HEK293 (cell line): ENCODE results near the gene DENND4B.

Experiments used
- IKZF3 ChIP-seq: fragments of 450-650 bp; IDR thresholded peaks from 2 replicates; pipeline ENCODE4 v1.5.0; 2018; ENCODE audit warnings: missing biosample characterization, mild to moderate bottlenecking, missing genetic modification characterization, moderate library complexity
- KLF1 ChIP-seq: fragments of 450-650 bp; formaldehyde crosslinking; IDR thresholded peaks from 2 replicates; pipeline ENCODE4 v1.5.1; 2016; ENCODE audit warnings: missing biosample characterization, missing genetic modification characterization
- KLF16 ChIP-seq: fragments of 450-650 bp; formaldehyde crosslinking; IDR thresholded peaks from 2 replicates; pipeline ENCODE4 v1.5.1; 2017; ENCODE audit warnings: missing biosample characterization, missing genetic modification characterization
- KLF7 ChIP-seq: fragments of 450-650 bp; formaldehyde crosslinking; IDR thresholded peaks from 2 replicates; pipeline ENCODE4 v1.5.1; 2016; ENCODE audit warnings: missing biosample characterization, missing genetic modification characterization, borderline replicate concordance
- KLF9 ChIP-seq: fragments of 450-650 bp; formaldehyde crosslinking; IDR thresholded peaks from 2 replicates; pipeline ENCODE4 v1.5.1; 2016; ENCODE audit warnings: missing biosample characterization, missing genetic modification characterization, low read depth
- PRDM1 ChIP-seq: fragments of 450-650 bp; formaldehyde crosslinking; IDR thresholded peaks from 2 replicates; pipeline ENCODE4; 2016; ENCODE audit warnings: missing biosample characterization, missing genetic modification characterization
- YY2 ChIP-seq: fragments of 450-650 bp; formaldehyde crosslinking; IDR thresholded peaks from 2 replicates; pipeline ENCODE4 v1.5.1; 2016; ENCODE audit warnings: missing biosample characterization, missing genetic modification characterization
- ZBTB11 ChIP-seq: fragments of 450-650 bp; formaldehyde crosslinking; conservative IDR thresholded peaks from 2 replicates; pipeline ENCODE4 v1.5.1; 2016; ENCODE audit warnings: low read depth, missing biosample characterization, missing genetic modification characterization
- ZFHX2 ChIP-seq: fragments of 450-650 bp; formaldehyde crosslinking; conservative IDR thresholded peaks from 2 replicates; pipeline ENCODE4 v1.5.1; 2016; ENCODE audit warnings: missing biosample characterization, missing genetic modification characterization
- ZNF10 ChIP-seq: fragments of 450-650 bp; formaldehyde crosslinking; IDR thresholded peaks from 2 replicates; pipeline ENCODE4 v1.5.1; 2017; ENCODE audit warnings: missing biosample characterization, missing genetic modification characterization
- ZNF157 ChIP-seq: fragments of 450-650 bp; formaldehyde crosslinking; IDR thresholded peaks from 2 replicates; pipeline ENCODE4 v1.5.1; 2016; ENCODE audit warnings: missing biosample characterization, missing genetic modification characterization
- ZNF341 ChIP-seq: fragments of 450-650 bp; formaldehyde crosslinking; IDR thresholded peaks from 2 replicates; pipeline ENCODE4; 2016; ENCODE audit warnings: low read depth, missing biosample characterization, missing genetic modification characterization
- ZNF366 ChIP-seq: fragments of 450-650 bp; formaldehyde crosslinking; conservative IDR thresholded peaks from 2 replicates; pipeline ENCODE4 v1.5.1; 2016; ENCODE audit warnings: missing biosample characterization, missing genetic modification characterization
- ZNF398 ChIP-seq: fragments of 450-650 bp; formaldehyde crosslinking; IDR thresholded peaks from 2 replicates; pipeline ENCODE4 v1.5.1; 2017; ENCODE audit warnings: missing biosample characterization, missing genetic modification characterization
- ZNF621 ChIP-seq: fragments of 450-650 bp; formaldehyde crosslinking; IDR thresholded peaks from 2 replicates; pipeline ENCODE4 v1.5.1; 2017; ENCODE audit warnings: missing biosample characterization, missing genetic modification characterization
- ZNF692 ChIP-seq: fragments of 450-650 bp; formaldehyde crosslinking; IDR thresholded peaks from 2 replicates; pipeline ENCODE4 v1.5.1; 2016; ENCODE audit warnings: missing biosample characterization, missing genetic modification characterization
- ZNF76 ChIP-seq: fragments of 450-650 bp; formaldehyde crosslinking; IDR thresholded peaks from 2 replicates; pipeline ENCODE4; 2016; ENCODE audit warnings: low read depth, missing biosample characterization, missing genetic modification characterization, borderline replicate concordance
- ZSCAN30 ChIP-seq: fragments of 450-650 bp; IDR thresholded peaks from 2 replicates; pipeline ENCODE4 v1.5.1; 2018; ENCODE audit warnings: missing biosample characterization, mild to moderate bottlenecking, missing genetic modification characterization, moderate library complexity
- TF ChIP-seq, protein P1 (sequence below): fragments of 450-650 bp; formaldehyde crosslinking; optimal IDR thresholded peaks from 2 replicates; pipeline ENCODE3; 2016; ENCODE audit warnings: missing biosample characterization, mild to moderate bottlenecking, missing genetic modification characterization
- TF ChIP-seq, protein P2 (sequence below): fragments of 450-650 bp; formaldehyde crosslinking; IDR thresholded peaks from 2 replicates; pipeline ENCODE4 v1.5.1; 2016; ENCODE audit warnings: missing biosample characterization, missing genetic modification characterization
- TF ChIP-seq, protein P3 (sequence below): fragments of 450-650 bp; formaldehyde crosslinking; IDR thresholded peaks from 2 replicates; pipeline ENCODE4 v1.5.1; 2016; ENCODE audit warnings: missing biosample characterization, missing genetic modification characterization

The DENND4B gene

GRCh38 chr1:153922076-153922971, 24.2 kb downstream of the DENND4B start (continued):
- 0 out of 2 replicates have a peak, but pooled peaks have one; percentile 23 for TF ChIP-seq ZNF692 (tag by site-specific recombination)
- no peak for TF ChIP-seq ZSCAN30 (tag by site-specific recombination)
- TF ChIP-seq ZNF10 (tag by site-specific recombination) = peak; percentile 69; the same call in 1 of the 2 replicates
- TF ChIP-seq KLF1 (tag by site-specific recombination) = peak; percentile 8; the same call in 1 of the 2 replicates
- 0 out of 2 replicates have a peak, but pooled peaks have one; percentile 51 for TF ChIP-seq IKZF3 (tag by site-specific recombination)
- TF ChIP-seq ZNF157 (tag by site-specific recombination) = no peak
- peak; percentile 94 for TF ChIP-seq ZNF398 (tag by site-specific recombination)
- TF ChIP-seq ZNF341 (tag by site-specific recombination) = peak; percentile 49
- TF ChIP-seq KLF16 (tag by site-specific recombination) = peak; percentile 63
- 0 out of 2 replicates have a peak, but pooled peaks have one; percentile 10 for TF ChIP-seq ZNF366 (tag by site-specific recombination)
- TF ChIP-seq KLF9 (tag by site-specific recombination) = peak; percentile 57; the same call in 1 of the 2 replicates
- TF ChIP-seq ZNF621 (tag by site-specific recombination) = no peak
- TF ChIP-seq KLF7 (tag by site-specific recombination) = peak; percentile 19; the same call in 1 of the 2 replicates
- peak; percentile 27; the same call in 1 of the 2 replicates for TF ChIP-seq ZBTB11 (tag by site-specific recombination)
- TF ChIP-seq ZNF76 (tag by site-specific recombination) = peak; percentile 62; the same call in 1 of the 2 replicates
- peak; percentile 69 for TF ChIP-seq PRDM1
- TF ChIP-seq, protein P1, sequence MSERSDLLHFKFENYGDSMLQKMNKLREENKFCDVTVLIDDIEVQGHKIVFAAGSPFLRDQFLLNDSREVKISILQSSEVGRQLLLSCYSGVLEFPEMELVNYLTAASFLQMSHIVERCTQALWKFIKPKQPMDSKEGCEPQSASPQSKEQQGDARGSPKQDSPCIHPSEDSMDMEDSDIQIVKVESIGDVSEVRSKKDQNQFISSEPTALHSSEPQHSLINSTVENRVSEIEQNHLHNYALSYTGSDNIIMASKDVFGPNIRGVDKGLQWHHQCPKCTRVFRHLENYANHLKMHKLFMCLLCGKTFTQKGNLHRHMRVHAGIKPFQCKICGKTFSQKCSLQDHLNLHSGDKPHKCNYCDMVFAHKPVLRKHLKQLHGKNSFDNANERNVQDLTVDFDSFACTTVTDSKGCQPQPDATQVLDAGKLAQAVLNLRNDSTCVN (tag by site-specific recombination) = peak; percentile 75
- TF ChIP-seq, protein P2, sequence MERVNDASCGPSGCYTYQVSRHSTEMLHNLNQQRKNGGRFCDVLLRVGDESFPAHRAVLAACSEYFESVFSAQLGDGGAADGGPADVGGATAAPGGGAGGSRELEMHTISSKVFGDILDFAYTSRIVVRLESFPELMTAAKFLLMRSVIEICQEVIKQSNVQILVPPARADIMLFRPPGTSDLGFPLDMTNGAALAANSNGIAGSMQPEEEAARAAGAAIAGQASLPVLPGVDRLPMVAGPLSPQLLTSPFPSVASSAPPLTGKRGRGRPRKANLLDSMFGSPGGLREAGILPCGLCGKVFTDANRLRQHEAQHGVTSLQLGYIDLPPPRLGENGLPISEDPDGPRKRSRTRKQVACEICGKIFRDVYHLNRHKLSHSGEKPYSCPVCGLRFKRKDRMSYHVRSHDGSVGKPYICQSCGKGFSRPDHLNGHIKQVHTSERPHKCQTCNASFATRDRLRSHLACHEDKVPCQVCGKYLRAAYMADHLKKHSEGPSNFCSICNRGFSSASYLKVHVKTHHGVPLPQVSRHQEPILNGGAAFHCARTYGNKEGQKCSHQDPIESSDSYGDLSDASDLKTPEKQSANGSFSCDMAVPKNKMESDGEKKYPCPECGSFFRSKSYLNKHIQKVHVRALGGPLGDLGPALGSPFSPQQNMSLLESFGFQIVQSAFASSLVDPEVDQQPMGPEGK = peak; percentile 73
- TF ChIP-seq YY2 = peak; percentile 34; the same call in 1 of the 2 replicates
- TF ChIP-seq ZFHX2 = peak; percentile 51
- TF ChIP-seq, protein P3, sequence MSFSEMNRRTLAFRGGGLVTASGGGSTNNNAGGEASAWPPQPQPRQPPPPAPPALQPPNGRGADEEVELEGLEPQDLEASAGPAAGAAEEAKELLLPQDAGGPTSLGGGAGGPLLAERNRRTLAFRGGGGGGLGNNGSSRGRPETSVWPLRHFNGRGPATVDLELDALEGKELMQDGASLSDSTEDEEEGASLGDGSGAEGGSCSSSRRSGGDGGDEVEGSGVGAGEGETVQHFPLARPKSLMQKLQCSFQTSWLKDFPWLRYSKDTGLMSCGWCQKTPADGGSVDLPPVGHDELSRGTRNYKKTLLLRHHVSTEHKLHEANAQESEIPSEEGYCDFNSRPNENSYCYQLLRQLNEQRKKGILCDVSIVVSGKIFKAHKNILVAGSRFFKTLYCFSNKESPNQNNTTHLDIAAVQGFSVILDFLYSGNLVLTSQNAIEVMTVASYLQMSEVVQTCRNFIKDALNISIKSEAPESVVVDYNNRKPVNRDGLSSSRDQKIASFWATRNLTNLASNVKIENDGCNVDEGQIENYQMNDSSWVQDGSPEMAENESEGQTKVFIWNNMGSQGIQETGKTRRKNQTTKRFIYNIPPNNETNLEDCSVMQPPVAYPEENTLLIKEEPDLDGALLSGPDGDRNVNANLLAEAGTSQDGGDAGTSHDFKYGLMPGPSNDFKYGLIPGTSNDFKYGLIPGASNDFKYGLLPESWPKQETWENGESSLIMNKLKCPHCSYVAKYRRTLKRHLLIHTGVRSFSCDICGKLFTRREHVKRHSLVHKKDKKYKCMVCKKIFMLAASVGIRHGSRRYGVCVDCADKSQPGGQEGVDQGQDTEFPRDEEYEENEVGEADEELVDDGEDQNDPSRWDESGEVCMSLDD (tag by site-specific recombination) = peak; percentile 38; the same call in 1 of the 2 replicates
